MM.1S (cell line): Measurements from ENCODE around the gene CPSF2.

Experiments used
- DNase-seq: peaks from one replicate; pipeline ENCODE4 v3.0.0-alpha.2; 2015
- H2AFZ ChIP-seq: fragments of 300-600 bp; sonication (generic); 2 replicates; pipeline ENCODE4 v1.6.0; 2016; ENCODE audit warnings: antibody characterized with exemption, low read length
- H3F3A ChIP-seq: fragments of 300-600 bp; sonication (generic); 2 replicates; pipeline ENCODE4 v1.6.1; 2016; ENCODE audit warnings: mild to moderate bottlenecking, antibody characterized with exemption, low read length, moderate library complexity, mixed read lengths; ENCODE audit not compliant: insufficient read depth
- H3K27ac ChIP-seq: fragments of 300-600 bp; sonication (generic); 2 replicates; pipeline ENCODE4 v1.5.1; 2016; ENCODE audit warnings: mild to moderate bottlenecking, low read length
- H3K27me3 ChIP-seq: fragments of 300-600 bp; sonication (generic); replicated peaks from 2 replicates; pipeline ENCODE4 v1.6.0; 2016; ENCODE audit warnings: low read length; ENCODE audit not compliant: insufficient read depth
- H3K36me3 ChIP-seq: fragments of 300-600 bp; sonication (generic); replicated peaks from 2 replicates; pipeline ENCODE4 v1.6.1; 2016; ENCODE audit warnings: mild to moderate bottlenecking, low read length, mixed read lengths; ENCODE audit not compliant: insufficient read depth
- H3K4me1 ChIP-seq: fragments of 300-600 bp; sonication (generic); 2 replicates; pipeline ENCODE4 v1.6.1; 2016; ENCODE audit warnings: low read length, mixed read lengths
- H3K4me2 ChIP-seq: fragments of 300-600 bp; sonication (generic); 2 replicates; pipeline ENCODE4 v1.6.0; 2016; ENCODE audit warnings: low read depth, low read length
- H3K4me3 ChIP-seq: fragments of 300-600 bp; sonication (generic); 2 replicates; pipeline ENCODE4 v1.5.1; 2016; ENCODE audit warnings: low read length, mixed read lengths
- H3K79me2 ChIP-seq: fragments of 300-600 bp; sonication (generic); 2 replicates; pipeline ENCODE4 v1.6.1; 2016; ENCODE audit warnings: mixed run types, low read length, mixed read lengths
- H3K9ac ChIP-seq: fragments of 300-600 bp; sonication (generic); 2 replicates; pipeline ENCODE4 v1.6.1; 2016; ENCODE audit warnings: low read length, mixed read lengths
- H3K9me2 ChIP-seq: fragments of 300-600 bp; sonication (generic); replicated peaks from 2 replicates; pipeline ENCODE4 v1.6.1; 2016; ENCODE audit warnings: mild to moderate bottlenecking, low read length, mixed read lengths; ENCODE audit not compliant: insufficient read depth
- H3K9me3 ChIP-seq: fragments of 300-600 bp; sonication (generic); replicated peaks from 2 replicates; pipeline ENCODE4 v1.6.1; 2016; ENCODE audit warnings: mild to moderate bottlenecking, low read length, mixed read lengths; ENCODE audit not compliant: insufficient read depth
- H4K20me1 ChIP-seq: fragments of 300-600 bp; sonication (generic); 2 replicates; pipeline ENCODE4 v1.6.1; 2016; ENCODE audit warnings: mild to moderate bottlenecking, low read length, moderate library complexity, mixed read lengths; ENCODE audit not compliant: insufficient read depth
- CTCF ChIP-seq: fragments of 300-600 bp; sonication (generic); IDR thresholded peaks from 2 replicates; pipeline ENCODE4 v1.5.1; 2016; ENCODE audit warnings: antibody characterized with exemption, low read length, mixed read lengths
- EZH2 ChIP-seq: fragments of 300-600 bp; sonication (generic); optimal IDR thresholded peaks from 2 replicates; pipeline ENCODE3; 2017; ENCODE audit warnings: low read depth, mild to moderate bottlenecking, antibody characterized with exemption, low read length, mixed read lengths
- EZH2phosphoT487 ChIP-seq: fragments of 300-600 bp; sonication (generic); IDR thresholded peaks from 2 replicates; pipeline ENCODE4 v1.6.1; 2018; ENCODE audit warnings: antibody characterized with exemption, low read length

Gene CPSF2

GRCh38 chr14:92121670-92122350 is at the start of gene CPSF2, which contains the start of gene NDUFB1:
Gene CPSF2 (plus strand): TSS chr14:92121969. CDS start chr14:92130985, 9,016 bp downstream.
Gene NDUFB1 (minus strand): TSS chr14:92121706. CDS start chr14:92117637, 4,069 bp downstream.
- Histone ChIP-seq H3K9me3 (no peaks in the 10 kb centered on the region), H3K4me3 (peak within 1 kb of the TSS; percentile 85), H3K9ac (peak within 1 kb of the TSS; percentile 97), H4K20me1 (no peaks in the 10 kb centered on the region), H3K4me2 (peak within 1 kb of the TSS; percentile 52; the same call in 1 of the 2 replicates), H3K9me2 (no peaks in the 10 kb centered on the region), H3K36me3 (no peaks in the 10 kb centered on the region), H2AFZ (peak within 1 kb of the TSS; percentile 70), H3K27ac (peak within 1 kb of the TSS; percentile 76), H3K4me1 (0 out of 2 replicates have a peak, but pooled peaks cover 6% of the 10 kb centered on the region), H3F3A (peaks cover 2% of the 10 kb centered on the region; the same call in 1 of the 2 replicates), H3K27me3 (no peaks in the 10 kb centered on the region), H3K79me2 (peaks cover 40% of the 10 kb centered on the region)
- no peak for TF ChIP-seq EZH2phosphoT487
- no peak for TF ChIP-seq EZH2
- no peak for TF ChIP-seq CTCF
- peak; percentile 54 for DNase-seq

GRCh38 chr14:92074555-92074954 is 47.2 kb upstream of the CPSF2 start:
- no peaks in the 10 kb centered on the region for H3K36me3 ChIP-seq

GRCh38 chr14:92088494-92088893 is 33.3 kb upstream of the CPSF2 start:
- no peak overlapping the region for H3K27ac ChIP-seq
- H3K9ac ChIP-seq = no peak overlapping the region
- H3K79me2 ChIP-seq = no peaks in the 10 kb centered on the region
- H3K9me2 ChIP-seq = no peaks in the 10 kb centered on the region
- H2AFZ ChIP-seq = no peak overlapping the region
- no peak overlapping the region for H3K4me3 ChIP-seq
- no peak for DNase-seq
- H3K4me2 ChIP-seq = no peak overlapping the region
- TF ChIP-seq EZH2phosphoT487 = no peak
- TF ChIP-seq EZH2 = no peak
- TF ChIP-seq CTCF = no peak
- H4K20me1 ChIP-seq = no peaks in the 10 kb centered on the region
- H3K36me3 ChIP-seq = no peaks in the 10 kb centered on the region
- no peaks in the 10 kb centered on the region for H3K27me3 ChIP-seq
- H3K4me1 ChIP-seq = no peaks in the 10 kb centered on the region
- H3K9me3 ChIP-seq = no peaks in the 10 kb centered on the region
- no peaks in the 10 kb centered on the region for H3F3A ChIP-seq

More at GRCh38 chr14:92074555-92074954, 47.2 kb upstream of the CPSF2 start:
- H3K4me1 ChIP-seq = no peaks in the 10 kb centered on the region
- no peak overlapping the region for H2AFZ ChIP-seq
- DNase-seq = no peak
- H3K27me3 ChIP-seq = no peaks in the 10 kb centered on the region
- H3K4me3 ChIP-seq = no peak overlapping the region
- no peak overlapping the region for H3K4me2 ChIP-seq
- no peak for TF ChIP-seq EZH2
- no peak for TF ChIP-seq CTCF
- H3K9me2 ChIP-seq = no peaks in the 10 kb centered on the region
- no peak overlapping the region for H3K9ac ChIP-seq
- H3F3A ChIP-seq = no peaks in the 10 kb centered on the region
- H3K79me2 ChIP-seq = no peaks in the 10 kb centered on the region
- no peaks in the 10 kb centered on the region for H4K20me1 ChIP-seq
- H3K9me3 ChIP-seq = no peaks in the 10 kb centered on the region
- no peak overlapping the region for H3K27ac ChIP-seq
